B cell (primary cell): Measurements from ENCODE around the gene MND1. TPM values are rescaled to one million over a fixed set of nuclear protein-coding genes. Genes with fewer than 3 reads are reported as not detected.

ENCODE experiments used
- ATAC-seq: fragments of 200-7000 bp; cut with Tn5 transposase; one replicate; pipeline ENCODE4 v1.10.0; 2021; ENCODE audit warnings: low read depth, mild to moderate bottlenecking, moderate number of reproducible peaks, moderate library complexity
- CTCF ChIA-PET: fragments of 350-600 bp; sonication (Branson Sonifier 250); formaldehyde crosslinking; loops from one replicate; lab custom pipeline; 2021; ENCODE audit warnings: antibody characterized with exemption, inconsistent platforms; lab: Charles Lee
- POLR2A ChIA-PET: fragments of 350-600 bp; sonication (Branson Sonifier 250); formaldehyde crosslinking; loops from one replicate; lab custom pipeline; 2021; ENCODE audit warnings: antibody characterized with exemption; lab: Charles Lee
- DNase-seq: peaks from one replicate; pipeline ENCODE4 v3.0.0; 2013
- H2AFZ ChIP-seq: 2 replicates; pipeline ENCODE4 v1.6.1; 2012; ENCODE audit warnings: mild to moderate bottlenecking, low read depth, low read length; ENCODE audit not compliant: insufficient read depth, poor library complexity, severe bottlenecking
- H3K27ac ChIP-seq, 2 donors: 1 replicate in 1 of 2; 2 replicates in 1 of 2; pipeline ENCODE4 v1.5.1; 2012 to 2013; ENCODE audit warnings: low read length in 2 of 2, mild to moderate bottlenecking in 2 of 2, moderate library complexity in 1 of 2
- H3K27me3 ChIP-seq, 4 experiments: fragments of 200-600 bp in 1 of 4; sonication (generic) in 1 of 4; replicated peaks in 1 of 4; 1 replicate in 2 of 4; 2 replicates in 2 of 4; pipeline versions ENCODE4 v1.6.1 to v1.7.0; 2013 to 2016; ENCODE audit warnings: low read length in 3 of 4, mild to moderate bottlenecking in 2 of 4, mixed read lengths in 1 of 4, moderate library complexity in 1 of 4; ENCODE audit not compliant: insufficient read depth in 4 of 4, control insufficient read depth in 3 of 4; ENCODE audit errors: control extremely low read depth in 1 of 4
- H3K36me3 ChIP-seq, 2 experiments: replicated peaks in 1 of 2; 1 replicate in 1 of 2; 2 replicates in 1 of 2; pipeline versions ENCODE4 v1.6.1 to v1.7.1; 2013; ENCODE audit warnings: low read length in 1 of 2; ENCODE audit not compliant: insufficient read depth in 2 of 2, control insufficient read depth in 1 of 2; ENCODE audit errors: control extremely low read depth in 1 of 2, extremely low read depth in 1 of 2
- H3K4me1 ChIP-seq, 2 donors: fragments of 200-600 bp in 1 of 2; sonication (generic) in 1 of 2; 1 replicate in 1 of 2; 2 replicates in 1 of 2; pipeline versions ENCODE4 v1.5.1 to v1.6.1; 2013 to 2017; ENCODE audit warnings: low read length in 2 of 2; ENCODE audit not compliant: control insufficient read depth in 2 of 2, insufficient read depth in 2 of 2
- H3K4me2 ChIP-seq: replicated peaks from 2 replicates; pipeline ENCODE3; 2012; ENCODE audit warnings: mild to moderate bottlenecking, low read depth, low read length; ENCODE audit not compliant: poor library complexity, severe bottlenecking
- H3K4me3 ChIP-seq, 5 experiments: fragments of 200-600 bp in 1 of 5; sonication (generic) in 1 of 5; 1 replicate in 3 of 5; 2 replicates in 2 of 5; pipeline versions ENCODE4 v1.5.1 to v1.7.0; 2011 to 2016; ENCODE audit warnings: low read length in 4 of 5, mild to moderate bottlenecking in 4 of 5, low read depth in 2 of 5, control low read depth in 1 of 5, moderate library complexity in 1 of 5; ENCODE audit not compliant: insufficient read depth in 1 of 5; ENCODE audit errors: control extremely low read depth in 1 of 5, extremely low read depth in 1 of 5
- H3K79me2 ChIP-seq: fragments of 200-600 bp; sonication (generic); one replicate; pipeline ENCODE4 v1.6.0; 2016; ENCODE audit warnings: low read length; ENCODE audit not compliant: control insufficient read depth, insufficient read depth
- H3K9ac ChIP-seq: fragments of 200-600 bp; sonication (generic); 2 replicates; pipeline ENCODE4 v1.6.1; 2017; ENCODE audit warnings: mild to moderate bottlenecking, low read length, moderate library complexity
- H3K9me3 ChIP-seq, 3 donors: one replicate each; pipeline versions ENCODE4 v1.6.1 to v1.7.1; 2013; ENCODE audit warnings: low read length in 2 of 3; ENCODE audit not compliant: control insufficient read depth in 2 of 3, insufficient read depth in 1 of 3; ENCODE audit errors: control extremely low read depth in 1 of 3
- H4K20me1 ChIP-seq: 2 replicates; pipeline ENCODE4 v1.6.0; 2012; ENCODE audit warnings: mild to moderate bottlenecking, low read length; ENCODE audit not compliant: insufficient read depth, control insufficient read depth, poor library complexity, severe bottlenecking
- H3K27ac Mint-ChIP-seq: one replicate; pipeline ENCODE4 v1.8.0; 2021; ENCODE audit warnings: mixed read lengths
- H3K27me3 Mint-ChIP-seq: one replicate; pipeline ENCODE4 v1.8.0; 2021; ENCODE audit warnings: mixed read lengths
- H3K4me1 Mint-ChIP-seq: one replicate; pipeline ENCODE4 v1.8.0; 2021; ENCODE audit warnings: mixed read lengths
- H3K4me3 Mint-ChIP-seq: one replicate; pipeline ENCODE4 v1.8.0; 2021; ENCODE audit warnings: mixed read lengths
- H3K9me3 Mint-ChIP-seq: one replicate; pipeline ENCODE4 v1.8.0; 2022; ENCODE audit warnings: mixed read lengths; ENCODE audit not compliant: insufficient read depth
- CTCF ChIP-seq: fragments of 200-600 bp; IDR thresholded peaks from one replicate; pipeline ENCODE4 v1.8.0; 2022; ENCODE audit warnings: antibody characterized with exemption, mild to moderate bottlenecking
- EZH2 ChIP-seq: IDR thresholded peaks from 2 replicates; pipeline ENCODE4 v1.6.1; 2012; ENCODE audit warnings: borderline replicate concordance, low read depth, mild to moderate bottlenecking, moderate library complexity, low read length; ENCODE audit not compliant: insufficient read depth, poor library complexity, severe bottlenecking
- WGBS: methylation state at CpG from one replicate; pipeline ENCODE4 v1.1.5; 2013; ENCODE audit warnings: missing lambda C conversion rate; ENCODE audit not compliant: insufficient coverage; 5-methylcytosine and 5-hydroxymethylcytosine counted together
- intact Hi-C: fragments of 100-400 bp; cut with micrococcal nuclease; formaldehyde crosslinking; loops from one replicate; pipeline ENCODE4 v1.10.0; 2022
- polyA plus RNA-seq: library from polyadenylated mRNA; depleted of rRNA; stranded (reverse); fragments of >200 nt; gene quantifications from 2 replicates; pipeline ENCODE4 v1.2.3, GENCODE V29; 2012
- total RNA-seq, 2 donors: library from RNA; stranded (reverse); fragments of 120-200 nt in 1 of 2; gene quantifications; 1 replicate in 1 of 2; 2 replicates in 1 of 2; pipeline versions ENCODE4 v1.2.3 to v1.2.4, GENCODE V29; 2013 to 2022

Gene MND1
- total and polyA plus RNA-seq, 2 donors (not counting 1 experiment from before 2014, with no cell fraction given): not detected

- intact Hi-C loops: no loop called here
- Mint-ChIP-seq H3K4me1 (no peaks in the 10 kb centered on the region), H3K27me3 (no peaks in the 10 kb centered on the region), H3K9me3 (no peaks in the 10 kb centered on the region), H3K4me3 (no peak overlapping the region), H3K27ac (no peak overlapping the region)
- Histone ChIP-seq H2AFZ (no peak overlapping the region), H3K36me3 (no peaks in the 10 kb centered on the region), H3K9ac (no peak overlapping the region), H3K4me2 (no peak overlapping the region), H3K27ac (no peak overlapping the region), H3K9me3 (no peaks in the 10 kb centered on the region), H3K27me3 (no peaks in the 10 kb centered on the region), H3K4me3 (no peak overlapping the region), H3K79me2 (no peaks in the 10 kb centered on the region), H4K20me1 (no peaks in the 10 kb centered on the region), H3K4me1 (no peaks in the 10 kb centered on the region)
- ChIA-PET CTCF (no interaction called here), POLR2A (no interaction called here)
- no peak for TF ChIP-seq CTCF
- no peak for TF ChIP-seq EZH2
- DNase-seq (no peak), ATAC-seq (no peak)
- WGBS: 100% methylated on average over 3 of the region's 4 CpGs
Measured at GRCh38 chr4:153387981-153388380, 43.5 kb downstream of the MND1 start.

- no peak for ATAC-seq
- no peak overlapping the region for H3K4me3 ChIP-seq
- ChIA-PET CTCF (interaction anchor here (1.3 kb wide), 1 partner anchor 51 kb away, joined by 3 read pairs; no protein-coding TSS in a partner anchor), POLR2A (no interaction called here)
- no peaks in the 10 kb centered on the region for H4K20me1 ChIP-seq
- no peaks in the 10 kb centered on the region for H3K36me3 ChIP-seq
- Mint-ChIP-seq H3K4me3 (no peak overlapping the region), H3K4me1 (no peaks in the 10 kb centered on the region), H3K9me3 (no peaks in the 10 kb centered on the region), H3K27me3 (no peaks in the 10 kb centered on the region), H3K27ac (no peak overlapping the region)
- no peak overlapping the region for H2AFZ ChIP-seq
- intact Hi-C loops: no loop called here
- H3K4me2 ChIP-seq: no peak overlapping the region
- H3K27ac ChIP-seq: no peak overlapping the region
- no peaks in the 10 kb centered on the region for H3K79me2 ChIP-seq
- WGBS: no CpG with 5 or more reads among the region's 6 CpGs
- no peaks in the 10 kb centered on the region for H3K9me3 ChIP-seq
- no peaks in the 10 kb centered on the region for H3K27me3 ChIP-seq
- no peak overlapping the region for H3K9ac ChIP-seq
- DNase-seq: no peak
- no peaks in the 10 kb centered on the region for H3K4me1 ChIP-seq
- TF ChIP-seq EZH2: no peak
Measured at GRCh38 chr4:153393397-153393796, 48.9 kb downstream of the MND1 start.
